Panc1 (cell line): ENCODE measurements around the gene KIF3B. TPM values are rescaled to one million over a fixed set of nuclear protein-coding genes. Genes with fewer than 3 reads are reported as not detected.

Experiments
- ATAC-seq: fragments of 200-7000 bp; cut with Tn5 transposase; 2 replicates; pipeline ENCODE4 v1.9.1; 2020; ENCODE audit warnings: mild to moderate bottlenecking, moderate library complexity
- BruUV-seq: library from RNA; stranded (reverse); fragments of 400-500 nt; replicated peaks from 2 replicates; lab custom pipeline; 2021; lab: Mats Ljungman, UMichigan
- CTCF ChIA-PET: fragments of 300-600 bp; sonication (Branson Sonifier 250); formaldehyde crosslinking; loops from one replicate; lab custom pipeline; 2022; ENCODE audit warnings: antibody characterized with exemption; lab: Charles Lee
- POLR2A ChIA-PET: fragments of 300-600 bp; sonication (Branson Sonifier 250); formaldehyde crosslinking; loops from one replicate; lab custom pipeline; 2022; ENCODE audit warnings: antibody characterized with exemption; lab: Charles Lee
- DNase-seq: peaks from one replicate; pipeline ENCODE4 v3.0.0-alpha.2; 2010; ENCODE audit warnings: low read depth, low spot score
- H3K27ac ChIP-seq: 2 replicates; pipeline ENCODE4 v1.5.1; 2011; ENCODE audit warnings: mild to moderate bottlenecking, low read length, inconsistent platforms
- H3K27me3 ChIP-seq: fragments of 200-500 bp; sonication (Bioruptor generic); 2 replicates; pipeline ENCODE4 v1.6.0; 2014; ENCODE audit warnings: low read length, inconsistent platforms; ENCODE audit not compliant: control insufficient read depth, insufficient read depth
- H3K36me3 ChIP-seq: fragments of 200-500 bp; sonication (Bioruptor generic); 2 replicates; pipeline ENCODE4 v1.5.1; 2014; ENCODE audit warnings: inconsistent platforms, mild to moderate bottlenecking, low read length, moderate library complexity; ENCODE audit not compliant: control insufficient read depth, insufficient read depth
- H3K4me1 ChIP-seq: 2 replicates; pipeline ENCODE4 v1.5.1; 2011; ENCODE audit warnings: inconsistent platforms, mild to moderate bottlenecking, low read length, moderate library complexity; ENCODE audit not compliant: control insufficient read depth, insufficient read depth
- H3K4me3 ChIP-seq, 2 experiments: 2 replicates each; pipeline ENCODE4 v1.5.1; 2011 to 2012; ENCODE audit warnings: low read depth in 2 of 2, low read length in 2 of 2, mild to moderate bottlenecking in 2 of 2, inconsistent platforms in 1 of 2, moderate library complexity in 1 of 2
- H3K9me3 ChIP-seq: fragments of 200-500 bp; sonication (Bioruptor generic); 2 replicates; pipeline ENCODE4 v1.5.1; 2014; ENCODE audit warnings: low read depth, mild to moderate bottlenecking, inconsistent platforms, low read length, moderate library complexity; ENCODE audit not compliant: control insufficient read depth, insufficient read depth
- POLR2AphosphoS5 ChIP-seq: IDR thresholded peaks from 2 replicates; pipeline ENCODE4 v1.6.1; 2012; ENCODE audit warnings: mild to moderate bottlenecking, low read depth, low read length, moderate library complexity
- SIN3A ChIP-seq: IDR thresholded peaks from 2 replicates; pipeline ENCODE4 v1.6.1; 2012; ENCODE audit warnings: low read depth, mild to moderate bottlenecking, low read length, moderate library complexity, borderline replicate concordance; ENCODE audit not compliant: insufficient read depth
- TCF7L2 ChIP-seq: IDR thresholded peaks from 2 replicates; pipeline ENCODE4 v1.6.1; 2011; ENCODE audit warnings: mild to moderate bottlenecking, low read depth, low read length, inconsistent platforms
- in situ Hi-C: cut with HindIII; loops from 2 replicates; pipeline ENCODE4 v1.10.0; 2016; ENCODE audit warnings: low sequenced_read_pairs, low pct_unique_long_range_greater_than_20kb
- intact Hi-C: fragments of 100-400 bp; cut with micrococcal nuclease; formaldehyde crosslinking; loops from one replicate; pipeline ENCODE4 v1.10.0; 2022; ENCODE audit not compliant: unreplicated experiment
- total RNA-seq: library from RNA; stranded (reverse); gene quantifications from one replicate; pipeline ENCODE4 v1.2.1, GENCODE V29; 2021; ENCODE audit not compliant: unreplicated experiment
- TF ChIP-seq, protein P1 (sequence below), 2 experiments: IDR thresholded peaks; 2 replicates each; pipeline ENCODE4 v1.6.1; 2011 to 2012; ENCODE audit warnings: low read depth in 2 of 2, control low read depth in 1 of 2, low read length in 1 of 2, mild to moderate bottlenecking in 1 of 2, moderate library complexity in 1 of 2; ENCODE audit not compliant: insufficient read depth in 1 of 2
- TF ChIP-seq, protein P2 (sequence below): fragments of 450-650 bp; IDR thresholded peaks from 2 replicates; pipeline ENCODE4 v1.5.1; 2017; ENCODE audit warnings: mild to moderate bottlenecking

KIF3B gene
- total RNA-seq, 1 experiment from 2014 or later, result 67.8 TPM

DNA sequence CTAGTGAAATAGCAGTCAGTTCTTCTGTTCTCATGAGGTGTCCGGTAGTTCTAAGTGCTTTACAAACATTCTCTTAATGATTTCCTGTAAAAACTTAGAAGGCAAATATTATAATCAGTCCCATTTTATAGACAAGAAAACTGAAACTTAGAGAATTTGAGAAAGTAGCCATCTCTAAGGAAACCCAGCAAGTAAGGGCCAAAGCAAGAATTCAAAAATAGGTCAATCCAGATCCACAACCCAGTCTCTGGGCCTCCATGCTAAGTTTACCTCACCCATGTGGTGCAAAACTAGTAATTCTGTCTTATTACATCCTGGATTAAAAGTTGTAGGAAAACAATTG is 53.1 kb downstream of the KIF3B start:
- Histone ChIP-seq H3K9me3 (no peaks in the 10 kb centered on the region), H3K27me3 (no peaks in the 10 kb centered on the region), H3K4me1 (peaks cover 15% of the 10 kb centered on the region), H3K4me3 (no peak overlapping the region), H3K27ac (no peak overlapping the region), H3K36me3 (peaks cover 18% of the 10 kb centered on the region)
- TF ChIP-seq, protein P1, sequence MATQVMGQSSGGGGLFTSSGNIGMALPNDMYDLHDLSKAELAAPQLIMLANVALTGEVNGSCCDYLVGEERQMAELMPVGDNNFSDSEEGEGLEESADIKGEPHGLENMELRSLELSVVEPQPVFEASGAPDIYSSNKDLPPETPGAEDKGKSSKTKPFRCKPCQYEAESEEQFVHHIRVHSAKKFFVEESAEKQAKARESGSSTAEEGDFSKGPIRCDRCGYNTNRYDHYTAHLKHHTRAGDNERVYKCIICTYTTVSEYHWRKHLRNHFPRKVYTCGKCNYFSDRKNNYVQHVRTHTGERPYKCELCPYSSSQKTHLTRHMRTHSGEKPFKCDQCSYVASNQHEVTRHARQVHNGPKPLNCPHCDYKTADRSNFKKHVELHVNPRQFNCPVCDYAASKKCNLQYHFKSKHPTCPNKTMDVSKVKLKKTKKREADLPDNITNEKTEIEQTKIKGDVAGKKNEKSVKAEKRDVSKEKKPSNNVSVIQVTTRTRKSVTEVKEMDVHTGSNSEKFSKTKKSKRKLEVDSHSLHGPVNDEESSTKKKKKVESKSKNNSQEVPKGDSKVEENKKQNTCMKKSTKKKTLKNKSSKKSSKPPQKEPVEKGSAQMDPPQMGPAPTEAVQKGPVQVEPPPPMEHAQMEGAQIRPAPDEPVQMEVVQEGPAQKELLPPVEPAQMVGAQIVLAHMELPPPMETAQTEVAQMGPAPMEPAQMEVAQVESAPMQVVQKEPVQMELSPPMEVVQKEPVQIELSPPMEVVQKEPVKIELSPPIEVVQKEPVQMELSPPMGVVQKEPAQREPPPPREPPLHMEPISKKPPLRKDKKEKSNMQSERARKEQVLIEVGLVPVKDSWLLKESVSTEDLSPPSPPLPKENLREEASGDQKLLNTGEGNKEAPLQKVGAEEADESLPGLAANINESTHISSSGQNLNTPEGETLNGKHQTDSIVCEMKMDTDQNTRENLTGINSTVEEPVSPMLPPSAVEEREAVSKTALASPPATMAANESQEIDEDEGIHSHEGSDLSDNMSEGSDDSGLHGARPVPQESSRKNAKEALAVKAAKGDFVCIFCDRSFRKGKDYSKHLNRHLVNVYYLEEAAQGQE (IDR thresholded peaks at IDR 0.05; ENCODE audit: insufficient read depth in 1 of 2, low read depth in 2 of 2, low read length in 1 of 2), result no peak
- TF ChIP-seq, protein P2, sequence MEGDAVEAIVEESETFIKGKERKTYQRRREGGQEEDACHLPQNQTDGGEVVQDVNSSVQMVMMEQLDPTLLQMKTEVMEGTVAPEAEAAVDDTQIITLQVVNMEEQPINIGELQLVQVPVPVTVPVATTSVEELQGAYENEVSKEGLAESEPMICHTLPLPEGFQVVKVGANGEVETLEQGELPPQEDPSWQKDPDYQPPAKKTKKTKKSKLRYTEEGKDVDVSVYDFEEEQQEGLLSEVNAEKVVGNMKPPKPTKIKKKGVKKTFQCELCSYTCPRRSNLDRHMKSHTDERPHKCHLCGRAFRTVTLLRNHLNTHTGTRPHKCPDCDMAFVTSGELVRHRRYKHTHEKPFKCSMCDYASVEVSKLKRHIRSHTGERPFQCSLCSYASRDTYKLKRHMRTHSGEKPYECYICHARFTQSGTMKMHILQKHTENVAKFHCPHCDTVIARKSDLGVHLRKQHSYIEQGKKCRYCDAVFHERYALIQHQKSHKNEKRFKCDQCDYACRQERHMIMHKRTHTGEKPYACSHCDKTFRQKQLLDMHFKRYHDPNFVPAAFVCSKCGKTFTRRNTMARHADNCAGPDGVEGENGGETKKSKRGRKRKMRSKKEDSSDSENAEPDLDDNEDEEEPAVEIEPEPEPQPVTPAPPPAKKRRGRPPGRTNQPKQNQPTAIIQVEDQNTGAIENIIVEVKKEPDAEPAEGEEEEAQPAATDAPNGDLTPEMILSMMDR, result no peak
- no peak for TF ChIP-seq POLR2AphosphoS5
- TF ChIP-seq TCF7L2, result no peak
- no peak for TF ChIP-seq SIN3A
- BruUV-seq, result no TSS peak
- POLR2A ChIA-PET, result interaction anchor here (0.6 kb wide), 1 partner anchor 13 kb away, joined by 8 read pairs; no protein-coding TSS in a partner anchor
- no peak for ATAC-seq
- in situ Hi-C loops, result no loop called here
- intact Hi-C loops, result no loop called here
- no peak for DNase-seq
- CTCF ChIA-PET, result no interaction called here

DNA sequence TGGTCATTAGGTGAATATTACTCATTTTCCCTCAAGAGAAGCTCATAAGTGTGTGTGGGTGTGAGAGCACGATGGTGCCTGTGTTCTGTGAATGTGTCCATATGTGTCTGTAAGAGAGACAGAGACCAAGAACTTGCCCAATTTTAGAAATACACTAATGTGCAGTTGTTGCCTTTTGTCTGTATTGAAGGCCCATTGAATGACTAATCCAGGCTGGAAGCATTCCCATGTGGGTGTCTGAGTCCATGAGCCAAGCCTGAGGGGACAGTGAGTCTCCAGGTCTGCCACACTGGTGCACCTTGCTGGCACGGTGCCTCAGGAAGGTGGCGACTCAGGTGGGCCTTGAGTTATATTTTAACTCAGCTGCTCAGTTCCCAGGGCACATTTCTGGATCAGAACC is 55.2 kb downstream of the KIF3B start:
- BruUV-seq, result no TSS peak

More for the DNA sequence above, 55.2 kb downstream of the KIF3B start:
- Histone ChIP-seq H3K36me3 (peaks cover 14% of the 10 kb centered on the region), H3K4me3 (no peak overlapping the region), H3K27me3 (no peaks in the 10 kb centered on the region), H3K9me3 (no peaks in the 10 kb centered on the region), H3K4me1 (no peaks in the 10 kb centered on the region), H3K27ac (no peak overlapping the region)
- in situ Hi-C loops (no loop called here), intact Hi-C loops (no loop called here)
- ChIA-PET CTCF (no interaction called here), POLR2A (no interaction called here)
- DNase-seq (no peak), ATAC-seq (no peak)
- TF ChIP-seq POLR2AphosphoS5 (no peak), TCF7L2 (no peak), SIN3A (no peak)
- TF ChIP-seq, protein P1 (IDR thresholded peaks at IDR 0.05; ENCODE audit: insufficient read depth in 1 of 2, low read depth in 2 of 2, low read length in 1 of 2), result no peak
- TF ChIP-seq, protein P2, result no peak
